B cell (primary cell): ENCODE measurements around the gene APH1B.

ENCODE experiments used
- CTCF ChIP-seq: fragments of 200-600 bp; IDR thresholded peaks from one replicate; pipeline ENCODE4 v1.8.0; 2022; ENCODE audit warnings: antibody characterized with exemption, mild to moderate bottlenecking
- EZH2 ChIP-seq: IDR thresholded peaks from 2 replicates; pipeline ENCODE4 v1.6.1; 2012; ENCODE audit warnings: borderline replicate concordance, low read depth, mild to moderate bottlenecking, moderate library complexity, low read length; ENCODE audit not compliant: insufficient read depth, poor library complexity, severe bottlenecking

GRCh38 chr15:63345391-63345752 lies 68.0 kb downstream of the APH1B start:
- no peak for TF ChIP-seq CTCF
- TF ChIP-seq EZH2 = no peak
